B cell (primary cell): Measurements from ENCODE around the gene ARNT2.

Experiments used
- CTCF ChIP-seq: fragments of 200-600 bp; IDR thresholded peaks from one replicate; pipeline ENCODE4 v1.8.0; 2022; ENCODE audit warnings: antibody characterized with exemption, mild to moderate bottlenecking
- EZH2 ChIP-seq: IDR thresholded peaks from 2 replicates; pipeline ENCODE4 v1.6.1; 2012; ENCODE audit warnings: borderline replicate concordance, low read depth, mild to moderate bottlenecking, moderate library complexity, low read length; ENCODE audit not compliant: insufficient read depth, poor library complexity, severe bottlenecking

GRCh38 chr15:80525853-80526252 lies 121.7 kb downstream of the ARNT2 start:
- no peak for TF ChIP-seq EZH2
- no peak for TF ChIP-seq CTCF
